Pancreas (tissue), 10 donors: ENCODE measurements around the gene STK33. TPM values are rescaled to one million over a fixed set of nuclear protein-coding genes. Genes with fewer than 3 reads are reported as not detected.

Experiments used
- ATAC-seq, 4 donors: fragments of 200-7000 bp; cut with Tn5 transposase; one replicate each; pipeline versions ENCODE4 v1.8.0 to v1.9.1; 2020; ENCODE audit warnings: mild to moderate bottlenecking in 4 of 4, moderate library complexity in 4 of 4
- DNase-seq, 6 donors: peaks; one replicate each; pipeline ENCODE4 v3.0.0-alpha.2; 2020
- FAIRE-seq: peaks from 2 replicates; lab custom pipeline; 2012; peaks lifted over from hg19 to GRCh38; lab: Jason Lieb, UNC
- H3K27ac ChIP-seq, 4 donors: fragments of 200-600 bp; sonication (generic); 1 replicate in 3 of 4; 2 replicates in 1 of 4; pipeline versions ENCODE4 v1.5.0 to v1.8.0; 2020
- H3K27me3 ChIP-seq, 4 donors: fragments of 200-600 bp; one replicate each; pipeline ENCODE4 v1.8.0; 2021
- H3K36me3 ChIP-seq, 3 donors: fragments of 200-600 bp; sonication (generic) in 1 of 3; one replicate each; pipeline versions ENCODE4 v1.5.0 to v1.8.0; 2020 to 2021
- H3K4me1 ChIP-seq, 3 donors: fragments of 200-600 bp; one replicate each; pipeline ENCODE4 v1.8.0; 2021
- H3K4me3 ChIP-seq, 4 donors: fragments of 200-600 bp; sonication (generic) in 2 of 4; one replicate each; pipeline versions ENCODE4 v1.5.0 to v1.8.0; 2020 to 2021
- H3K9me3 ChIP-seq, 4 donors: fragments of 200-600 bp; one replicate each; pipeline ENCODE4 v1.8.0; 2021
- WGBS, 2 donors: extraction: QIAGEN DNeasy Blood & Tissue Kit; methylation state at CpG; one replicate each; pipeline ENCODE4 v1.1.7; 2013; 5-methylcytosine and 5-hydroxymethylcytosine counted together
- intact Hi-C, 3 donors: fragments of 100-400 bp; cut with DNase I; formaldehyde crosslinking; loops; one replicate each; pipeline versions ENCODE4 v1.11.1 to v1.14.2; 2022
- polyA plus RNA-seq, 2 donors: library from polyadenylated mRNA; stranded (reverse); fragments of 200-250 nt; gene quantifications; one replicate each; pipeline ENCODE4 v1.2.3, GENCODE V29; 2013
- total RNA-seq, 6 donors: library from RNA; stranded (reverse); fragmentation: NEBNext Ultra II Directional in 4 of 6; extraction: Animal tissue kit (Norgen Biotek cat#: 25700) in 4 of 6; gene quantifications; one replicate each; pipeline versions ENCODE4 v1.2.1 to v1.2.4, GENCODE V29; 2021 to 2023
- TF ChIP-seq, protein P1 (sequence below), 4 donors: fragments of 200-600 bp; sonication (generic) in 3 of 4; IDR thresholded peaks; one replicate each; pipeline versions ENCODE4 v1.5.0 to v1.8.0; 2021; ENCODE audit warnings: antibody characterized with exemption in 4 of 4
- donor health status: healthy with polysubstance abuse.
- donor health status: DM: no; HTN: no; CAD: no; lungs with moderate emphysema.
- donor health status: DM: no; HTN: no; CAD: no.
- donor health status: control.
- donor health status: control.
- donor health status: Bipolar disorder and iron deficiency.
- donor health status: DM: yes; HTN: yes; CAD: no.
- donor health status: DM: no; HTN: no; CAD: no.
- donor health status: DM: no; HTN: no; CAD: no.
- donor health status: DM: yes; HTN: yes; CAD: no.

Gene STK33
- total and polyA plus RNA-seq, 8 donors: 6.0 to 23.9 (median 7.2) TPM

DNA sequence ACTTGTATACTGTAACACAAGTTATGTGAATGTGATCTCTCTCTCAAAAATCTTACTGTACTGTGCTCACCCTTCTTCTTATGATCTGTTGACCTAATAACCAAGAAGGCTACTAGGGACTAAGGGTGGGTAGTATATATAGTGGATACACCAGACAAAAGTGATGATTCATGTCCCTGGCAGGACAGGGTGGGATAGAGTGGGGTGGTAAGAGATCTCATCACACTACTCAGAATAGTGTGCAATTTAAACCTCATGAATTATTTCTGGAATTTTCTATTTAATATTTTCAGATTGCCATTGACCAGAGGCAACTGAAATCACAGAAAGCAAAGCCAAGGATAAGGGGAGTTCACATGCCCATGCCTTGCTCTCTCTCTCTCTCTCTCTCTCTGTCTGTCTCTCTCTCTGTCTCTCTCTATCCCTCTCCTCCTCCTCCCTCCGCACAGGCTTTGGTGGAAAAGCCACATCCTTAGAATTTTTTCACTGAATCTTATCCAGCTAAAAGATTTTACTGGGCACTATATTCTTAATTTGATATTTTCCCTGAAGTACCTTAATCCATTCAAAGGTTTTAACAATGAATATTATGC, 12.0 kb upstream of the STK33 start:
- TF ChIP-seq, protein P1, sequence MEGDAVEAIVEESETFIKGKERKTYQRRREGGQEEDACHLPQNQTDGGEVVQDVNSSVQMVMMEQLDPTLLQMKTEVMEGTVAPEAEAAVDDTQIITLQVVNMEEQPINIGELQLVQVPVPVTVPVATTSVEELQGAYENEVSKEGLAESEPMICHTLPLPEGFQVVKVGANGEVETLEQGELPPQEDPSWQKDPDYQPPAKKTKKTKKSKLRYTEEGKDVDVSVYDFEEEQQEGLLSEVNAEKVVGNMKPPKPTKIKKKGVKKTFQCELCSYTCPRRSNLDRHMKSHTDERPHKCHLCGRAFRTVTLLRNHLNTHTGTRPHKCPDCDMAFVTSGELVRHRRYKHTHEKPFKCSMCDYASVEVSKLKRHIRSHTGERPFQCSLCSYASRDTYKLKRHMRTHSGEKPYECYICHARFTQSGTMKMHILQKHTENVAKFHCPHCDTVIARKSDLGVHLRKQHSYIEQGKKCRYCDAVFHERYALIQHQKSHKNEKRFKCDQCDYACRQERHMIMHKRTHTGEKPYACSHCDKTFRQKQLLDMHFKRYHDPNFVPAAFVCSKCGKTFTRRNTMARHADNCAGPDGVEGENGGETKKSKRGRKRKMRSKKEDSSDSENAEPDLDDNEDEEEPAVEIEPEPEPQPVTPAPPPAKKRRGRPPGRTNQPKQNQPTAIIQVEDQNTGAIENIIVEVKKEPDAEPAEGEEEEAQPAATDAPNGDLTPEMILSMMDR (IDR thresholded peaks at IDR 0.05): no peak
- no peaks in the 10 kb centered on the region for H3K9me3 ChIP-seq
- 69 to 79% methylated on average over 1 of the region's 1 CpG for WGBS, 2 donors
- H3K4me1 ChIP-seq: peaks cover 0 to 2% (median 0%) of the 10 kb centered on the region in 3 donors
- intact Hi-C loops: no loop called here
- FAIRE-seq (no peak), ATAC-seq (no peak), DNase-seq (no peak)
- H3K27ac ChIP-seq: no peak overlapping the region
- no peaks in the 10 kb centered on the region for H3K36me3 ChIP-seq
- no peak overlapping the region for H3K4me3 ChIP-seq
- no peaks in the 10 kb centered on the region for H3K27me3 ChIP-seq

DNA sequence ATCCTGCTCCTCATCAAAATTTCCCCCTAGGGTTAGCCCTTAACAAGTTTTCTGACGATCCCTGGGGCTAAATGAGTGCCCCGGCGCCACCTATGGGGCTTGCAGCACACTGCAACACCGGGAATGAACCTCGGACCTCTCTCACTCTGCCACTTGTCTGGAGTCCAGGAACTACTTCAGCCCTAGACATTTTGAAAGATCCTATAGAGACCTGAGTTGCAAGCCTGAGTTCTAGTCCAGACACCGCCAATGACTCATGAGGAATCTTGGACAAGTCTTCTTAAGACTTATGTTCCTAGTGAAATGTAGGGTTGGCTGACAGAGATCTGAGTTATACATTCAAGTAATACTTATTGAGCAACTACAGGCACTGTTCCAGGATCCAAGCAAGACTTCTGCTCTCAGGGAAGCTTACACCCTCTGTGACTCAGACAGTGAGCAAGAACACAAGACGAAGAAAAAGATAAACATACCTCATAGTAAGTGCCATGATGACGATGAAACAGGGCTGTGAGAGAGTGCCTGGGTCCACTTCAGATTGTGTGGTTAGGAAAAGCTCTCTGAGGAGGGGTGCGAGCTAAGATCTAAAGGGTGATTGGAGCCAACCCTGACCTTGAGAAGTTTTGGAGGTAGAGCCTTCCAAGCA, 10.2 kb upstream of the STK33 start:
- no peak for FAIRE-seq
- H3K27ac ChIP-seq: no peak overlapping the region
- H3K27me3 ChIP-seq: no peaks in the 10 kb centered on the region
- no peaks in the 10 kb centered on the region for H3K36me3 ChIP-seq
- H3K4me3 ChIP-seq: no peak overlapping the region
- H3K4me1 ChIP-seq: peaks cover 0 to 2% (median 0%) of the 10 kb centered on the region in 3 donors
- intact Hi-C loops: no loop called here
- WGBS, 2 donors: 17 to 21% methylated on average over 9 of the region's 9 CpGs
- no peaks in the 10 kb centered on the region for H3K9me3 ChIP-seq
- DNase-seq: peak in 5 of 6 donors; percentile 19 to 69 (median 39)
- TF ChIP-seq, protein P1 (IDR thresholded peaks at IDR 0.05): peak; percentile 34 to 56 (median 46)
- ATAC-seq: peak; percentile 84 to 93 (median 87)

DNA sequence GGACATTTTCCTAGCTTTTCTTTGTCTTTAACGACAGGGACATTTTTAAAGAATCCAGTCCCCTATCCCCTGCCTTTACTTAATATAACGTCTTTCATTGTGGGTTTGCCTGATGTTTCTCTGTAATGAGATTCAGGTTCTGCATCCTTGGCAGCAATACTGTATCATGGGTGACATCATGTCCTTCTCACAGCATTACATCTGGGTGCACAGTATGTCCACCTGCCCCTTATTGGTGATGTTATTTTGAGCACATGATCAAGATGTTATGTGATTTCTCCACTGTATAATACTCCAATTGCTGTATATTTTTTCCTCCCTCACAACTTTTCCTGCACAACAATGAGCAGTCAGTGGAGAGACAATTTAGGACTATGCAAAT, 9.7 kb upstream of the STK33 start:
- TF ChIP-seq, protein P1 (IDR thresholded peaks at IDR 0.05): no peak
- H3K4me3 ChIP-seq: no peak overlapping the region
- no peak overlapping the region for H3K27ac ChIP-seq
- WGBS, 2 donors: 62 to 69% methylated on average over 2 of the region's 2 CpGs
- no peaks in the 10 kb centered on the region for H3K36me3 ChIP-seq
- H3K9me3 ChIP-seq: no peaks in the 10 kb centered on the region
- ATAC-seq (no peak), DNase-seq (no peak), FAIRE-seq (no peak)
- H3K27me3 ChIP-seq: no peaks in the 10 kb centered on the region
- H3K4me1 ChIP-seq: peaks cover 0 to 2% (median 0%) of the 10 kb centered on the region in 3 donors
- intact Hi-C loops: no loop called here

DNA sequence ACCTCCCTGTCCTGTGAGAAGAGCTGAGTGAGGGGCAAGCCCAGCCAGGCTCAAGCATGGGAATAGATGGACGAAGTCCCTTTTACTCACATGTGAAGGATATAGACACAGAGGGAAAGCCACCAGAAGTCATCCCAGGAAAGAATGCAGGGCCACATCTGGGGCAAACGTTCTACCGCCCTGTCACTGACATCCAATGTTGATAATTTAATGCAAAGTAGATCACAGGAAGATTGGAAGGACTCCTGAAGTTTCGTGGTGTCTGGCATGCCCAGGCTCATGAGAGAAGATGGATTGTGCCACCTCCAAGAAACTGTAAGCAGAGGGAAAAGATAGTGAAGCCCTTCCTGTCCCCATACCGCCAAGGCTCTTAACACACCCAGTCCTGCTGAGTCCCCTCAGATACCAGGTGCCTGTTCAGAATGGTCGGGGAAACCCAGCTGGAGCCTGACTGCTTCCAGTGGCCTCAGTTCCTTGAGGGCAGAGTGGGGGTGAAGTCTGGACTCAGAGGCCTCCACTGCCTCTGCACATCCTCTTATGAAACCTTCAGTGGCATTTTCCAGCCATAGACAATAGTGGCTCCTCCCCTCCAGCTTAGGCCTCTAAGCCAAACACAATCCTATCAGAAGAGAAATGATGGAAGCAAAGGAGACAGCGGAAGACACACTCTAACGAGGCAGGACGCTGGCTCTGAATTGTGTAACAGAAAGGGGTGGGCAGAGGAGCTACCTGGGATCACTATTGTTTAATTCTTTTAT, 7.5 kb upstream of the STK33 start:
- ATAC-seq (no peak), FAIRE-seq (no peak), DNase-seq (no peak)
- WGBS, 2 donors: 76 to 83% methylated on average over 9 of the region's 9 CpGs
- intact Hi-C loops: no loop called here
- Histone ChIP-seq H3K27me3 (no peaks in the 10 kb centered on the region), H3K4me3 (no peak overlapping the region), H3K9me3 (no peaks in the 10 kb centered on the region), H3K27ac (no peak overlapping the region), H3K4me1 (peaks cover 0 to 2% (median 0%) of the 10 kb centered on the region in 3 donors), H3K36me3 (no peaks in the 10 kb centered on the region)
- TF ChIP-seq, protein P1 (IDR thresholded peaks at IDR 0.05): no peak
